ENCODE data around the gene RNASE13.

RNASE13 gene

DNA sequence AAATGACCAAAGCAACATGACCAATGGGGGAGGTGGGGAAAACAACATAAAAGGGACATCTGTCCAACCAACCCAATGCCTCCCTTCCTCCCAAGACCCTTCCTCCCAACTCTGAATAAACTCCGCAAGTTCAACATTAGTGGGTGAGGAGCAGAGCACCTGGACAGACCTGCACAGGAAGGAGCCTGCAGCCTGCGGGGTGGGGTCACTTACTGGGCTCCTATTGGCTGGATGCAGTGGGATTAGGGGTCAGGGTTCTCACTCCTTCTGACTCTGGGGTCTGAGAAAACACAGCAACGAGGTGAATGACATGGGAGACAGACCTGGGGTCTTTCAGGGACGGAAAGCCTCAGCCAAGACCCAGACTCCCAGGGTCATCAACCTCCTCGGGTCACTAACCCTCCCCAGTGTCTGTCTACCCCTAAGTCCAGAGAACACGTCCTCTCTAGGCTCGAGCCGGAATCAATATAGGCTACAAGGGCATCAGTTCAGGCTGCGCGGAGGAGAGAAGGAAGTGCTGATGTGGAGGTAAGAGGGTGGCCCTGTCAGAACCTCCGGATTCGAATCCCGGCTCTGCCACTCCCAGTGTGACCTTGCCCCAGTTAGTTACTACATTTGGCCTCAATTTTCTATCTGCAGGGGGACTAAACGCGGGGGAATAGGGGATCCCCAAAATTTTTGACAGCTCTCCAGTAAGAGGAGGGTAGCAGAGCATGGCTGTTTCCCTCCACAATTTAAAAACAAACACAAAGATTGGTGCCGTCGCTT, 10.6 kb downstream of the RNASE13 start:
- in situ Hi-C loops (cut with MboI; ENCODE audit: low sequenced_read_pairs, unreplicated experiment): no loop called here
- TF ChIP-seq, protein P1, sequence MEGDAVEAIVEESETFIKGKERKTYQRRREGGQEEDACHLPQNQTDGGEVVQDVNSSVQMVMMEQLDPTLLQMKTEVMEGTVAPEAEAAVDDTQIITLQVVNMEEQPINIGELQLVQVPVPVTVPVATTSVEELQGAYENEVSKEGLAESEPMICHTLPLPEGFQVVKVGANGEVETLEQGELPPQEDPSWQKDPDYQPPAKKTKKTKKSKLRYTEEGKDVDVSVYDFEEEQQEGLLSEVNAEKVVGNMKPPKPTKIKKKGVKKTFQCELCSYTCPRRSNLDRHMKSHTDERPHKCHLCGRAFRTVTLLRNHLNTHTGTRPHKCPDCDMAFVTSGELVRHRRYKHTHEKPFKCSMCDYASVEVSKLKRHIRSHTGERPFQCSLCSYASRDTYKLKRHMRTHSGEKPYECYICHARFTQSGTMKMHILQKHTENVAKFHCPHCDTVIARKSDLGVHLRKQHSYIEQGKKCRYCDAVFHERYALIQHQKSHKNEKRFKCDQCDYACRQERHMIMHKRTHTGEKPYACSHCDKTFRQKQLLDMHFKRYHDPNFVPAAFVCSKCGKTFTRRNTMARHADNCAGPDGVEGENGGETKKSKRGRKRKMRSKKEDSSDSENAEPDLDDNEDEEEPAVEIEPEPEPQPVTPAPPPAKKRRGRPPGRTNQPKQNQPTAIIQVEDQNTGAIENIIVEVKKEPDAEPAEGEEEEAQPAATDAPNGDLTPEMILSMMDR (IDR thresholded peaks at IDR 0.05; ENCODE audit: borderline replicate concordance, control extremely low read depth, extremely low read depth, insufficient read depth, missing control alignments): no peak
- no peak for DNase-seq (ENCODE audit: low spot score)

- TF ChIP-seq, protein P1 (IDR thresholded peaks at IDR 0.05; ENCODE audit: borderline replicate concordance, control extremely low read depth, extremely low read depth, insufficient read depth, missing control alignments): no peak
- in situ Hi-C loops (cut with MboI; ENCODE audit: low sequenced_read_pairs, unreplicated experiment): no loop called here
- no peak for DNase-seq (ENCODE audit: low spot score)
Observed at GRCh38 chr14:21023174-21023573, 11.4 kb downstream of the RNASE13 start.

DNA sequence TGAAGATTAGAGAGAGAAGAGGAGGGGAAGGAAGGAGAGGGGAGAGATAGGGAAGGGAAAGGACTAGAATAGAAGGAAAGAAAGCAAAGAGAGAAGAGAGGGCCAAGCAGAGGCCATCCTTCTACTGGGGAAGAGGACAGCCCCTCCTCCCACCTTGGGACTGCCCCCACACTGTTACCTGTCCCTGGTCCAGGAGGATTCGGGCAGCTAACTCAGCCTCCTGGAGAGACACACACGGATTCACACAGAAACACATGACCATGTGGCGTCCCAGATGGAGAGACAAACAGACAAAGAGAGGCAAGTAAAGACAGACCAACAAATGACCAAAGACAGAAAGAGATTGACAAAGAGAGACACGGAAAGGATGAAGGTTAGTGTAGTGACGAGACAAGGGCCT, 11.9 kb downstream of the RNASE13 start:
- in situ Hi-C loops (cut with MboI; ENCODE audit: low sequenced_read_pairs, unreplicated experiment): no loop called here
- no peak for DNase-seq (ENCODE audit: low spot score)
- TF ChIP-seq, protein P1 (IDR thresholded peaks at IDR 0.05; ENCODE audit: borderline replicate concordance, control extremely low read depth, extremely low read depth, insufficient read depth, missing control alignments): no peak

- TF ChIP-seq, protein P1 (IDR thresholded peaks at IDR 0.05; ENCODE audit: borderline replicate concordance, control extremely low read depth, extremely low read depth, insufficient read depth, missing control alignments): no peak
- no peak for DNase-seq (ENCODE audit: low spot score)
- in situ Hi-C loops (cut with MboI; ENCODE audit: low sequenced_read_pairs, unreplicated experiment): no loop called here
Observed at GRCh38 chr14:21020977-21021545, 13.5 kb downstream of the RNASE13 start.

- in situ Hi-C loops (cut with MboI; ENCODE audit: low sequenced_read_pairs, unreplicated experiment): loop anchor here (10.0 kb wide), 1 partner anchor 75 kb away; the partner anchor contains the start of gene ZNF219
- no peak for DNase-seq (ENCODE audit: low spot score)
- TF ChIP-seq, protein P1 (IDR thresholded peaks at IDR 0.05; ENCODE audit: borderline replicate concordance, control extremely low read depth, extremely low read depth, insufficient read depth, missing control alignments): no peak
Observed at GRCh38 chr14:21019366-21019765, 15.2 kb downstream of the RNASE13 start.

- in situ Hi-C loops (cut with MboI; ENCODE audit: low sequenced_read_pairs, unreplicated experiment): loop anchor here (10.0 kb wide), 1 partner anchor 76 kb away; the partner anchor contains the start of gene ZNF219
- no peak for DNase-seq (ENCODE audit: low spot score)
- TF ChIP-seq, protein P1 (IDR thresholded peaks at IDR 0.05; ENCODE audit: borderline replicate concordance, control extremely low read depth, extremely low read depth, insufficient read depth, missing control alignments): no peak
Observed at GRCh38 chr14:21018781-21019180, 15.8 kb downstream of the RNASE13 start.

Data from GM13976 (cell line).